Ramos (cell line): ENCODE data around the gene DDRGK1.

Source experiments
- in situ Hi-C: fragments of 300-500 bp; cut with MboI; formaldehyde crosslinking; loops from one replicate; pipeline ENCODE4 v1.14.3; 2022; ENCODE audit warnings: low sequenced_read_pairs; ENCODE audit not compliant: unreplicated experiment

Gene DDRGK1

DNA sequence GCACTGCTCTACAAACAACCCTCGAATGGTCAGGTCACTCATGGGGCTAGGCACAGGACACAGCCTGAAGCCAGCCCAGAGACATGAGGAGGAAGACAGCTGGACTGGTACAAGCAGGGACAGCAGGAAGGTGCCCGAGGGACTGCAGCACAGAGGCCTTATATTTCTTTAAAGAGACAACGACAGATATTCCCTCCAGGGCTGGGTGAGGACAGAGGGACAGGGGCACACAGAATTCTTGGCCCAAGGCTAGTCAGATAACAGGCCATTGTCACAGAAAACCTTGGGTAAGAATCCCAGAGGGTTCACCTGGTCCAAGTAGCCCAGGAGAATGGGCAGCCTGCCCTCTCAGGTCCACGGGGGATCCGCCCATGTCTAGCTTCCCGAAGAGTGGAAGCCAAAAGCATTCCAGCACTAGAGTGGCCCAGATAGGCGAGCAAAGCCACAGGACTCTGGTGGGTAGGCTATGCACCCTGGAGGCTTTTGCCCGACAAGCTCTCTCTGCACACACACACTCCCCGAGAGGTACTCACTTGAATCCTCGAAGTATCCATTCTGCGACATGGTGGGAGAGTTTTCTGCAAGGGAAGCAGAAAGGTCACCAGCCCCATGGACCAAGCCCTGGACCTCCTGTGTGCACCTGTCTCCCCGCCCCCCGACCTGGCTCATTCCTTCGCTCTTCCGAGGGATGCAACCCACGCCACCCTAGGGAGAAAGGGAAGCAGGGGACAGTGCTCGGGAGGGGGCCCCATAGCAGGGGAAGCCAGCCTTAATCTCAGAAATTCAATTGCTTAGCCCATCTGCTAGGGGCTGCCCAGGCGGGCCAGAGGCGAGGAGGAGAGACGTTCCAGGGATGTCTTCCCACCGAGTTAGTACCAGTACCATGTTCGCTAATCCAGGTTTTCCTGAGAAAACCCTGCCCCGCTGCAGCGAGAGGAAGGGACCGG, 32.8 kb upstream of the DDRGK1 start:
- in situ Hi-C loops: no loop called here

DNA sequence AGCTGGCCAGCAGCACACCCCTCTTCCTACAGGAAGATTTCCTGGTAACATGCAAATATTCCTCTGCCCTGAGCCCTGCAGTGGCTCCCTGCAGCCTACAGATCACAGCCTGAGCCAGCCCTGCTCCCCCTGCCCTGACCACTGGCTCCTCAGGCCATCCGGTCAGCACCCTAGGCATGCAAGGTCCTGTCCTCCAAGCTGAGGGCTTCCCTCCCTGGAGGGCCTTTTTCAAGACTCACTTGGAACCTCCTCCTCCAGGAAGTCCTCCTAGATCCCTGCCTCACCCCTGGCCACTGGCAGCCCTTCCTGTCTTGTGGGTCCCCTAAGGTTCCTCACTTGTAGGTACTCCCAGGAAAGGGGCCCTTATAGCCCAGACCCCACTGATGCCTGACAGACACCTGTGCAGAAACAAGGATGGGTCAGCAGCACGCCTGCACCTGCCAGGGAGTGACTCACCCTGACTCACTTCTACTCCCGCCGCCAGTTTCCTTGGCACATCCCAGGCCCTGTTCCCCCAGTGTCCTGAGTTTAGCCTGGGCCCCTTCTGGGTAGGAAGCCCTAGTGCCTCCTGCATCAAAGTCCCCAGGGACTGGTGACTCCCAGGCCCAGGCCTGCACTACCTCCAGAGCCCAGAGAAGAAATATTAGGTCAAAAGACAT, 31.3 kb upstream of the DDRGK1 start:
- in situ Hi-C loops: no loop called here

DNA sequence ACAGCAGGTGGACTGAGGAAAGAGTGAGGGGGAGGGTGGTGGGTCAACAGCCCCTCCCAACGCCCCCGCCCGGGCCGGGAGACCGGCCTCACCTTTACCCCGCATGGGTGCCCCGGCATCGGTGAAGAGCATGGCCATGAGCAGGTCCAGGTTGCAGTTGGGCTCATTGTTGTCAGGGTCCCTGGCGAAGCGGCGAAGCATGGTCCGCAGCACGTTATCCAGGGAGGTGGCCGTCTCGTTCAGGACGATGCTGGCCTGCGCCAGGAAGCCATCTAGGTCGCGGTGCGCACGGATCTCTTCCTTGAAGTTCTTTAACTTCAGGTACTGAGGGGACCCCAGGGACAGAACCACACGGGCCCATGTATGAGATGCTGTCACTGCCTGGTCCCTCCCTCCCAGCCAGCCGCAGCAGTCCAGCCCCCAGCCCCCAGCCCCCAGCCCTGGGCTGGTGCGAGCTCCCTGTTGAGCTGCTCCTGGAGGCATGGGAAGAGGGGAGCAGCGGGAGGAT, 29.6 kb upstream of the DDRGK1 start:
- in situ Hi-C loops: no loop called here

DNA sequence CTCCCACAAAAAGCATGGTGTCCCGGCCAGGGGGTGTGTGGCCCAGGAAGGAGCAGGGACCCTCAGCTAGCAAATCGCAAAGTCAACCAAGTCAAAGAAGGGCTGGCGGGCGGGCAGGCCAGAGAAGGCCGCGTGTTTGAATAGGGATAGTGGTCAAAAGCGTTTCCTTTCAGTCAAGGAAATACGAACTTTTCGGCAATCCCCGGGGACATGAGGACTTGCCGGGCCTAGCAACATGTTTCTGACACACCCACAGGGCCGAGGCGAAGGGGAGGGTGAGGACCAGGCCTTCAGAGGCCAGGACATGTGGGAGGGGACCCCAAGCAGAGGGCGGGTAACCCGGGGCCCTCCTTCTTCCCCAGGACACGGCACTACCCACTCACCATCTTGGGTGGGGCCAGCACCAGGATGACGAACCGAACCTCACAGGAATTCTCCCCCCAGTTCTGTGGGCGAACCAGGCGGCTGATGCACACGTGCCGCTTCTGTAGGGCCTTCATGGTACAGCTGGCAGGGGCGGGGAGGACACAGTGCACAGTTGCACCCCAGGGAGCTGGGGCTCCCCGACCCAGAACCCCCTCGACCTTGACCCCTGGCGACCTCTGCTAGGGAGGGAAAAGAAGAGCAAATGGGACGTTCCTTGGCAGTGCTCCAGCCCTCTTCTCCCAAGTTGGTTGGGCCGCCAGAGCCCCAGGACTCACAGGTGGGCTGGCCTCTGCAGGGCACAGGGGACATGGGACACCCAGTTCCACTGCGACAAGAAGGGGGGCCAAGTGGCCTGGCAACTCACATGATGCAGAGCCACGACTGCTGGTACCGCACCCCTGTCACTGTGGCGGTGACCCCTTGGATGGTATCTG, 28.9 kb upstream of the DDRGK1 start:
- in situ Hi-C loops: no loop called here

DNA sequence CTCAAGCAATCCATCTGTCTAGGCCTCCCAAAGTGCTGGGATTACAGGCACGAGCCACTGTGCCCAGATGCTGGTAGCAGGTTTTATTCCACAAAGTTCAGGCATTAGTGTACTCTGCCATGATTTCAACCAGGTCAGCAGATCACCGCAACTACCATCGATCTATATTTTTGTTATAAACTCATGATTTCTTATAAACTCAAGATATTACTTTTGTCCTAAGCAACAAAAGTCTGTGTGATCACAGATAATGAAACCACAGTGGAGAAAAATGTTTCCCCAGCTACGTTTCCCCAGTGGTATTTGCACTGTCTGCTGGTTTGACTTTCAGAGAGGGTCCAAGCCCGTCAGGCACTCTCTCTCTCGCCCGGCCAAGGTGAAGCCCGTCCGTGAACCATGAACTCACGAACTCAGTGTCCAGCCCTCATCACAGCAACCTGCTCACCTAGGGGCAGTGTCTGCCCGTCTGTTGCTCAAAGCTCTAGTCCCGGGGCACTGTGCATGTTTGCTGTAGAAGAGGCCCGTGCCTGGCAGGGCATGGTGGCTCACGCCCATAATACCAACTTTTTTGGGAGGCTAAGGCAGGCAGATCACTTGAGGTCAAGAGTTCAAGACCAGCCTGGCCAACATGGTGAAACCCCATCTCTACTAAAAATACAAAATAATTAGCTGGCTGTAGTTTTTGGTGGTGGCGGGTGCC, 27.6 kb upstream of the DDRGK1 start:
- in situ Hi-C loops: no loop called here

DNA sequence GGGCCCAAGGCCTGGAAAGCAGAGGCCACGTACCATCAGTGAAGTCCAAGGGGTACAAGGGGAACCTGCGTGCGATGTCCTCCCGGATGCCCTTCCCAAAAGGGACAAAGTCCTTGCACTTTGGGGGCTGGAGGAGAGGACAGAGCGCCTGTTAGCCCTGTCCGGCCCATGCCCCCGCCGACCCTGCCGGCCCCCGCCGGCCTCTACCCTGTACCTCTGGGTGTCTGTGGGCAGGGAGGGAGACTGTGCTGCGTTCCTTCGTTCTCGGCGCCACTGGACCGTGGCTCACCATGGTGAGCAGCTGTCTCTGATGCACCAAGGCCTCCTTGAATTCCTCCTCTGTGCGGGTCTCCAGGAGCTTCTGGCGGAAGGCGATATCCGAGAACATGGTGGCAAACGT, 26.6 kb upstream of the DDRGK1 start:
- in situ Hi-C loops: no loop called here

DNA sequence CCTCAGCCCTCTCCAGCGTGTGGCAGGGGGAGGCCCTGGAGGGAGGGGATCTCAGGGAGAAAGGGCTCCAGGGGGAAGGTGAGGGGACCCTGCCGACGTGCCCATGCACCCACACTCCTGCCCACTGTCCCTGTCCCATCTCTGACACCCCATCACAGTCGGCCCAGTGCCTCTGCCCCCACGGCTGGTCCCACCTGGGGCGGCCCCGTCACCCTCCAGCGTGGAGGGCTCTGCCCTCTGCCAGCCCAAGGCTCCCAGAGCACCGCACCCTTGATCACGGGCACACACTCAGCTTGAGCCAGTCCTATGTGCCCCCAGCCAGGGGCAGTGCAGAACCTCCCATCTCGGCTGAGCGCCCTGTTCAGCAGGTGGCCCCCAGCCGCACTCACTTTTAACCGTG, 25.3 kb upstream of the DDRGK1 start:
- in situ Hi-C loops: no loop called here

DNA sequence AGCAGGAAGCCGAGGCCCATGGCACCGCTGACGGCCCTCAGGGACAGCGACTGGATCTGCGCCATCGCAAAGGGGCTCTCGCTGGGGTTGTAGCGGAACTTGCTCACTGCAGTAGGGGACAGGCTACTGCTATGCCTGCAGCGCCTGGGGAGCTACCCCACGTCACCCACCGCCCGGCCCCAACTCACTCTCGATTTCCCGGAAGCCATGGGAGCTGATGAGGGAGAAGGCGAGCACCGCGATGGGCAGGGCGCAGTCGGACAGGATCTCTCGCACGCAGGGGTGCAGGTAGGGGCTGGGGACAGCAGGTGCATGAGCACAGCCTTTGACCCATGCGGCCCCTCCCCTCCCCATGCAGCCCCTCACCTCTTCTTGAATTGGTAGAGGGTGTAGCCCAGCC, 24.7 kb upstream of the DDRGK1 start:
- in situ Hi-C loops: no loop called here

DNA sequence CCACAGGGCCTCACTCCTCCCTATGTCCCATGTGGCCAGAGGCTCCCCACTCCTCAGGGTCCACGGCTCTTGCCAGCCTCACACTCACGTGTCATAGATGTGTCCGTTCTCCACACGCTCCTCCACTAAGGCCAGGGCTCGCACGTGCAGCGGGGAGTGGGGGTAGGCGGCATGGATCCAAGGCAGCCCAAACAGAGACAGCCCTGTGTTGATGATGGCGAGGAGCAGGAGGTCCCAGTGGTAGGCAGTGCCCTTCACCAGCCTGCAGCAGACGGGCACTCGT, 24.2 kb upstream of the DDRGK1 start:
- in situ Hi-C loops: no loop called here

DNA sequence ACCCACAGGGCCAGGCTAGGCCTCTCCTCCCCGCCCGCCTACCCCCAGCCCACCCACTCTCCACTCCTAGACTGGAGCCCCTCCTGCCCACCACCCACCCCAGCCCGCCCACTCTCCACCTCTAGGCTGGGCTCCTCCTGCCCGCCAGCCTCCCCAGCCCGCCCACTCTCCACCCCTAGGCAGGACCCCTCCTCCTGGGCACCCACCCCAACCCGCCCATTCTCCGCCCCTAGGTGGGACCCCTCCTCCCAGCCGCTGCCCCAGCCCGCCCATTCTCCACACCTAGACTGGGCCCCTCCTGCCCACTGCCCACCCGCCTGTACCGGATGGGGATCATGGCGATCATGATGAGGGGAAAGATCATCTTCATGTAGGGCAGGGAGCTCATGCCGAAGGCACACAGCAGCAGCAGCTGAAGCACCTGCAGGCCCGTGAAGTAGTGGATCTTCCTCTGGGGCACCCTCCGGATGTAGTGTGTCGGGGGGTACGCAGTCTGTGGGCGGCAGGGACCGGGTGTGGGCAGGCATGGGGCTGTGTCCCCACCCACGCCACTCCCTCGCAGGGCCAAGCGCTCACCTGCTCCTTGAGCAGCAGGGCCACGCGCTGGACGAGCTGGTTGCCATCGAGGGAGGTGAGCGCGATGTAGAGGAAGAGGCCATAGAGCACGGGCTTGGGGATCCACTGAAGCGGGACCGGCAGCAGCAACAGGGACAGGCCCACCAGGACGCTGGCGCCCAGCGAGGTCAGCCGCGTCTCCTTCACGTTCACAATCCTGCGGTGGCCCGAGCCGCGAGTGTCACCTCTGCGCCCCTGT, 23.7 kb upstream of the DDRGK1 start:
- in situ Hi-C loops: no loop called here

DNA sequence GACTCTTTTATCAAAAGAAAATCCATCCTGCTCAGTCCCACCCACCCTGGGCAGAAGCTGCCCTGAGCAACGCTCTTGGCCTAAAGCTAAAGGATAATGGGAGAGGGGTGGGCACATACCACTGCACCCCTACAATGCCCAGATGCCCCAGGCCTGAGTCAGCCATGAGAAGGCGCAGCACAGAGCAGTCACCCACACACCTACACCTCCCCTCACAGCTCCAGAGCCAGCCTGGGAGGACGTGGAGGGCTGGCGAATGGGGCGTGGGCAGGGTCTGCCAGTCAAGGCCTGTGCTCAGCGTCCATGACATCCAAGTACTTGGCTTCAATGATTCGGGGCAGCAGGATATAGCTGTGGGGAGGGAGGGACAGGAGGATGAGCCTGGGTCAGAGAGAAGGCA, 23.0 kb upstream of the DDRGK1 start:
- in situ Hi-C loops: no loop called here

DNA sequence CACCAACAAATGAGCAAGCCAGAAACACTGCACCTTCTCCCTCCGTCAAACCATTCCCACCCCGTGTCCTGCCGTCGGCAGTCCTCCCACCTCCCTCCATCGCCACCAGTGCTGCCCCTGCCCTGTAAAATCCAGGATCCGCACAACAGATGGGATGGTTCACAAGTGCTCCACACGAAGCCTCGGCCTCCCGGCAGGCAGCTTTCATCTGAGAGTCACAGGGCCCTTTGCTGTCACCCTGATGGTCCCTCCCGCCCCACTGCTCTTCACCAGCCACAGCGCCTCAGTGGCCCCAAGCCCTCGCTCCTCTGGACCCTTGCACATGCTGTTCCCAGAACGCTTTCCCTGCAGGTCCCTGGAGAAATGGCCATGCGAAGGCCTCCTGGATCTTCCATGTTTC, 22.4 kb upstream of the DDRGK1 start:
- in situ Hi-C loops: no loop called here

DNA sequence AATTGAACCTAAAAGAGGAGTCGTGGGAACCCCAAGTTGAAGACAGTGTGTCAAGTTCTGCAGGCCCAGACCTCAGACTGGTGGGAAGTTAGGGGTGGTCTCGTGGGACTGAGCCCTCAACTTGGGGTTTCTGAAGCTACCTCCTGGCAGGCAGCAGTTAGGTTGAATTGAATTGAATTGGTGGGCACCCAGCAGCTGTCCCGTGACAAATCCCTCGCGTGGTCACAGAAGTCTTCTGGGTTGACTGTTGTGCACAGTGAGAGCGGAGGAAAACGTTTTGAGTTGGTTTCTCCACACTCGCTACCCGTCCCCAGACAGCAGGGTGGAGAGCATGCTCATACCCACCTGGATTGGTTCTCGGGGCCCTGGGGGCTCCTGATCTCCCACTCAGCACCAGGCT, 21.6 kb upstream of the DDRGK1 start:
- in situ Hi-C loops: no loop called here

DNA sequence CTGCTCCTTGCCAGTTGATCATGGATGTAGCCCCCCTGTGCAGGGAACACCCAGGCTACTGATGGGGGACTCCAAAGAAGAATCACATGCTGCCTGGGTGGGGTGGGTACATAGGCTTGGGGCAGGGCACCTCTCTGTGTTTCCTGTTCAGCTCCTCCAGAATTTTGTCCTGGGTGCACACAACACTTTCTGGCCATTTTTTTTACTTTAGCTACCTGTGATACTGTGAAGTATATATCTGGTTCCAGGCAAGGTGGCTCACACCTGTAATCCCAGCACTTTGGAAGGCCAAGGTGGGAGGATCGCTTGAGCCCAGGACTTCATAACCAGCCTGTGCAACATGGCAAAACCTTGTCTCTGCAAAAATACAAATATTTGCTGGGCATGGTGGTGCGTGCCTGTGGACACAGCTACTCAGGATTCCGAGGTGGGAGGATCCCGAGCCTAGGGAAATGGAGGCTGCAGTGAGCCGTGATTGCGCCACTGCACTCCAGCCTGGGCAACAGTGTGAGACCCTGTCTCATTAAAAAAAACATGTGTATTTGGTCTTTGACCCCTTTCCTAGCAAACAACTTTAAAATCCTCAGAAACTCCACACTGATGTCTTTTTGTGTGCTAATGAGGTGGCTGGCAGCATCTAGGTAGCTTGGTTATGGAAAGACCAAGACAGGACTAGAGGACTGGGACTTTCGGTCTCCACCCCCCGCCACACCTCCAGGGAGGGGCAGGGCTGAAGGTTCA, 20.4 kb upstream of the DDRGK1 start:
- in situ Hi-C loops: no loop called here

DNA sequence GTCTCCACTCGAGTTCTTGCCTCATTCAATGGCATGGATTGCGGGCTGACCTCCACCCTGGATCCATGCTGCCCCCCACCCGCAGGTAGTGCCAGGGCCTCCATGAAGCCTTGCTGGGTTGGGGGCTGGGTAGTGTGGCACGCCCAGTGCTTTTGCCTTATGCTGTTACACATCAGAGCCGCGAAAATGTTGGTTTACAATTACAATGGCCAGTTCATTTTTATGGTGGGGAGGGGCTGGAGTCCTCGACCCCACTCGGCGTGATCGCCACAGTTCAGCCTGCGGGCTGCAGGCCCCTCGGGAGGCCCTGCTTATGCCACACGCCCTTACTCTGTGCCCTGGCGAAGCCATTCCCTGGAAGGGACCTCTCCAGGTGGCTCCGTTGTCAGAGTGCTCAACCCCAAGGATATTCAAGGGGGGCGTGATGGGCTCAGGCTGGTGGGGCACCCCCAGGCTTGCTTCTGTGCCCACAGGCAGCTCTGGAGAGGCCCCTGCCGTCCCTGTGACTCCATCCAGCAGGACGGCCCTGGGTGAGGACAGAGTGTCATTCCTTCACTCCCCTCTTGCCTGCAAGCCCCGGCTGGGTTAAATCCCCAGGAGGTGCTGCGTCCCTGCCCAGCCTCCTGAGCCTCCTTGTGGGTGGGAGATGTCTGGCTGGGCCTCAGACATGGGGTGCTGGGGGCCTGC, 19.7 kb upstream of the DDRGK1 start:
- in situ Hi-C loops: no loop called here

DNA sequence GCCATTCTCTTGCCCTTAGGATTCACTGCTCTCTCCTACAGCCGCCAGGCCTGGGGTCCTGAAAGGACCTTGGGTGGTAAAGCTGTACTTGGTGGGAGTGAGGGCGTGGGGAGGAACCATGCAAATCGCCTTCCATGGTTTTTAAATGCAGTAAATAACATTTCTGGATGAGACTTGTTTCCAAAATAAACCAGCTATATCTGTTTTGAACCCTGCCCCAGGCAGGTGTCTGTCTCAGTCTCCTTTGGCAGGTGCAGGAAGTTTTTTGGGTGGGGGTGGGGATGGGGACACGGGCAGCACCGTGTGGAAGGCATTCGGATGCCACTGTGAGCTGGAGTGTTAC, 19.1 kb upstream of the DDRGK1 start:
- in situ Hi-C loops: no loop called here

DNA sequence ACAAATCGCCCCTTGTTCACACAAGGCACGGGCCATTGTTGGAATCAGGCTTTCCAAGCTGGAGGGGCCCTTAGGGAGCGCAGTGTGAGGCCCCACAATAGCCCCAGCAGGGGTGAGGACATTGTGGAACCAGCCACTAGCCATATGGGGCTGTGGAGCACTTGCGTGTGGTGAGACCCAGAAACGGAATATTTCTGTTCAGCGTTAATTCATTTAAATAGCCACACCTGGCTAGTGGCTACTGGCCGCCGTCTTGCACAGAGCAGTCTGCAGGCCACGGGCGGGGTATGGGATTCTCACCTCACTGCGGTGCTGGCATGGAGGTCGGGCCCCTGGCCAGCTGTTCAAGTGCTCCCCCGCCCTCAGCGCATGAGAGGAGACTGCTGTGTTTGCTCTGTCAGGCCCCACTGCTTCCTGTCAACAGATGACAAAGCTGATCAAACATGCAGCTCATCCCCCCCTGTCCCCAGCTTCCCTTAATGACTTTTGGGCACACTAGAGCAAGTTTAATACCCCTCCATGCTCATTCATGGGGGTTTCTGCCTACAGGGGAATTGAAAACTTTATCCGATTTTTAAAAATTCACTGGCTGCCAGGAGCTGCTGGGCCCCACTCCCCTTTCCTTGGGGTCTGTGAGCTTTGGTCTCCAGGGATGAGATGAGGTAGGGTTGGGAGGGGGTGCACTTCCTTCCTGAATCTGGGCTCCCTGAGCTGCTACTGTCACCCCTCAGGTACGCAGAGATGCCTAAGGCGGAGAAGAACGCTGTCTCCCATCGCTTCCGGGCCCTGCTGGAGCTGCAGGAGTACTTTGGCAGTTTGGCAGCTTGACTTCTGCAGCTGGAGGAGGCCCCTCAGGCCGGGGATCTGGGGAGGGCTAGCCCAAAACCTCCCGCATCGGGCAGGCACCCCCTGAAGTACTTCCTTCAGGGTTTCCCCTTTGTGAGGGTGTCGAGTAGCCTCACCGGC, 18.4 kb upstream of the DDRGK1 start:
- in situ Hi-C loops: no loop called here
